Dedifferentiated amniotic fluid mesenchymal stem cell (primary cell): ENCODE measurements around the gene PTPRG.

ENCODE experiments used
- DNase-seq: peaks from one replicate; pipeline ENCODE4 v3.0.0-alpha.2; 2016; ENCODE audit errors: extremely low spot score

Gene PTPRG

GRCh38 chr3:61894988-61895935 is 333.9 kb downstream of the PTPRG start:
- peak; percentile 56 for DNase-seq

- DNase-seq = no peak
Observed at GRCh38 chr3:61896251-61896650, 334.9 kb downstream of the PTPRG start.

- no peak for DNase-seq
Observed at GRCh38 chr3:61897848-61898247, 336.5 kb downstream of the PTPRG start.

GRCh38 chr3:61899700-61900462 is 338.5 kb downstream of the PTPRG start:
- no peak for DNase-seq

GRCh38 chr3:61901496-61901895 is 340.1 kb downstream of the PTPRG start:
- DNase-seq = no peak

- DNase-seq = no peak
Observed at GRCh38 chr3:61901986-61902385, 340.6 kb downstream of the PTPRG start.

- no peak for DNase-seq
Observed at GRCh38 chr3:61903074-61903473, 341.7 kb downstream of the PTPRG start.

- peak; percentile 15 for DNase-seq
Observed at GRCh38 chr3:61903931-61904657, 342.7 kb downstream of the PTPRG start.

- DNase-seq = no peak
Observed at GRCh38 chr3:61907210-61907795, 345.9 kb downstream of the PTPRG start.

GRCh38 chr3:61908382-61908781 is 347.0 kb downstream of the PTPRG start:
- no peak for DNase-seq

GRCh38 chr3:61910732-61911131 is 349.4 kb downstream of the PTPRG start:
- DNase-seq = no peak

GRCh38 chr3:61912158-61912557 is 350.8 kb downstream of the PTPRG start:
- DNase-seq = no peak

GRCh38 chr3:61913701-61914100 is 352.3 kb downstream of the PTPRG start:
- DNase-seq = no peak

- no peak for DNase-seq
Observed at GRCh38 chr3:61914276-61914675, 352.9 kb downstream of the PTPRG start.

GRCh38 chr3:61915296-61915695 is 353.9 kb downstream of the PTPRG start:
- DNase-seq = no peak

- no peak for DNase-seq
Observed at GRCh38 chr3:61919371-61919770, 358.0 kb downstream of the PTPRG start.

GRCh38 chr3:61922118-61922517 is 360.7 kb downstream of the PTPRG start:
- DNase-seq = no peak

- DNase-seq = no peak
Observed at GRCh38 chr3:61924090-61924735, 362.8 kb downstream of the PTPRG start.

GRCh38 chr3:61924991-61925390 is 363.6 kb downstream of the PTPRG start:
- DNase-seq = no peak

GRCh38 chr3:61925721-61926120 is 364.4 kb downstream of the PTPRG start:
- DNase-seq = no peak

- peak; percentile 29 for DNase-seq
Observed at GRCh38 chr3:61926923-61927322, 365.6 kb downstream of the PTPRG start.
